Astrocyte (in vitro differentiated cells and primary cell): ENCODE data around the gene SPSB3. TPM values are rescaled to one million over a fixed set of nuclear protein-coding genes. Genes with fewer than 3 reads are reported as not detected.

ENCODE experiments used
- DNase-seq: peaks from one replicate; pipeline ENCODE4 v3.0.0-alpha.2; 2010; ENCODE audit warnings: low read depth
- FAIRE-seq: peaks from 2 replicates; lab custom pipeline; 2011; peaks lifted over from hg19 to GRCh38; lab: Jason Lieb, UNC
- H2AFZ ChIP-seq: 2 replicates; pipeline ENCODE4 v1.6.0; 2012; ENCODE audit warnings: low read depth, low read length, inconsistent platforms
- H3K27ac ChIP-seq: 2 replicates; pipeline ENCODE4 v1.5.1; 2011; ENCODE audit warnings: low read depth, low read length, inconsistent platforms
- H3K27me3 ChIP-seq: 2 replicates; pipeline ENCODE4 v1.6.0; 2011; ENCODE audit warnings: low read length, inconsistent platforms; ENCODE audit not compliant: insufficient read depth
- H3K36me3 ChIP-seq: 2 replicates; pipeline ENCODE4 v1.5.1; 2011; ENCODE audit warnings: low read length, inconsistent platforms; ENCODE audit not compliant: insufficient read depth
- H3K4me1 ChIP-seq: 2 replicates; pipeline ENCODE4 v1.5.1; 2011; ENCODE audit warnings: low read length, inconsistent platforms; ENCODE audit not compliant: insufficient read depth
- H3K4me2 ChIP-seq: 2 replicates; pipeline ENCODE4 v1.6.0; 2012; ENCODE audit warnings: low read length, inconsistent platforms
- H3K4me3 ChIP-seq: 2 replicates; pipeline ENCODE4 v1.5.1; 2011; ENCODE audit warnings: low read depth, mild to moderate bottlenecking, low read length, inconsistent platforms; ENCODE audit not compliant: insufficient read depth
- H3K79me2 ChIP-seq: 2 replicates; pipeline ENCODE4 v1.6.0; 2012; ENCODE audit warnings: mild to moderate bottlenecking, low read length, inconsistent platforms; ENCODE audit not compliant: insufficient read depth
- H3K9ac ChIP-seq: 2 replicates; pipeline ENCODE4 v1.6.0; 2012; ENCODE audit warnings: mild to moderate bottlenecking, low read length, inconsistent platforms
- H3K9me3 ChIP-seq: 2 replicates; pipeline ENCODE4 v1.5.1; 2012; ENCODE audit warnings: low read depth, mild to moderate bottlenecking, low read length, inconsistent platforms; ENCODE audit not compliant: insufficient read depth
- H4K20me1 ChIP-seq: 2 replicates; pipeline ENCODE4 v1.6.0; 2012; ENCODE audit warnings: low read length, inconsistent platforms; ENCODE audit not compliant: insufficient read depth
- H3K27ac Mint-ChIP-seq: one replicate; pipeline ENCODE4 v1.8.0; 2021; ENCODE audit warnings: mild to moderate bottlenecking, mixed read lengths; ENCODE audit not compliant: unreplicated experiment
- H3K27me3 Mint-ChIP-seq: one replicate; pipeline ENCODE4 v1.8.0; 2021; ENCODE audit warnings: low read depth, mixed read lengths; ENCODE audit not compliant: unreplicated experiment
- H3K36me3 Mint-ChIP-seq: one replicate; pipeline ENCODE4 v1.8.0; 2021; ENCODE audit warnings: low read depth, mixed read lengths; ENCODE audit not compliant: unreplicated experiment
- H3K4me1 Mint-ChIP-seq: one replicate; pipeline ENCODE4 v1.8.0; 2021; ENCODE audit warnings: low read depth, mixed read lengths; ENCODE audit not compliant: unreplicated experiment
- H3K4me3 Mint-ChIP-seq: one replicate; pipeline ENCODE4 v1.8.0; 2021; ENCODE audit warnings: mild to moderate bottlenecking, moderate library complexity, mixed read lengths; ENCODE audit not compliant: unreplicated experiment
- H3K9me3 Mint-ChIP-seq: one replicate; pipeline ENCODE4 v1.8.0; 2021; ENCODE audit warnings: mild to moderate bottlenecking, mixed read lengths; ENCODE audit not compliant: unreplicated experiment
- EZH2 ChIP-seq: IDR thresholded peaks from 2 replicates; pipeline ENCODE4 v1.6.1; 2012; ENCODE audit warnings: mild to moderate bottlenecking, low read length, inconsistent platforms; ENCODE audit not compliant: insufficient read depth
- total RNA-seq: library from RNA; stranded (reverse); gene quantifications from 2 replicates; pipeline ENCODE4 v1.2.1, GENCODE V29; 2021
- TF ChIP-seq, protein P1 (sequence below): IDR thresholded peaks from 2 replicates; pipeline ENCODE4 v1.5.1; 2011; ENCODE audit warnings: low read depth, mild to moderate bottlenecking, inconsistent platforms, low read length, moderate library complexity; ENCODE audit not compliant: insufficient read depth

The SPSB3 gene
- total RNA-seq, 1 donor from 2014 or later: 23.3 TPM

- TF ChIP-seq EZH2: no peak
- TF ChIP-seq, protein P1, sequence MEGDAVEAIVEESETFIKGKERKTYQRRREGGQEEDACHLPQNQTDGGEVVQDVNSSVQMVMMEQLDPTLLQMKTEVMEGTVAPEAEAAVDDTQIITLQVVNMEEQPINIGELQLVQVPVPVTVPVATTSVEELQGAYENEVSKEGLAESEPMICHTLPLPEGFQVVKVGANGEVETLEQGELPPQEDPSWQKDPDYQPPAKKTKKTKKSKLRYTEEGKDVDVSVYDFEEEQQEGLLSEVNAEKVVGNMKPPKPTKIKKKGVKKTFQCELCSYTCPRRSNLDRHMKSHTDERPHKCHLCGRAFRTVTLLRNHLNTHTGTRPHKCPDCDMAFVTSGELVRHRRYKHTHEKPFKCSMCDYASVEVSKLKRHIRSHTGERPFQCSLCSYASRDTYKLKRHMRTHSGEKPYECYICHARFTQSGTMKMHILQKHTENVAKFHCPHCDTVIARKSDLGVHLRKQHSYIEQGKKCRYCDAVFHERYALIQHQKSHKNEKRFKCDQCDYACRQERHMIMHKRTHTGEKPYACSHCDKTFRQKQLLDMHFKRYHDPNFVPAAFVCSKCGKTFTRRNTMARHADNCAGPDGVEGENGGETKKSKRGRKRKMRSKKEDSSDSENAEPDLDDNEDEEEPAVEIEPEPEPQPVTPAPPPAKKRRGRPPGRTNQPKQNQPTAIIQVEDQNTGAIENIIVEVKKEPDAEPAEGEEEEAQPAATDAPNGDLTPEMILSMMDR: no peak
- Histone ChIP-seq H3K27ac (no peak overlapping the region), H3K27me3 (no peaks in the 10 kb centered on the region), H3K36me3 (peaks cover 6% of the 10 kb centered on the region), H3K4me3 (no peak overlapping the region), H3K9ac (no peak overlapping the region), H3K4me2 (no peak overlapping the region), H3K4me1 (no peaks in the 10 kb centered on the region), H2AFZ (no peak overlapping the region), H4K20me1 (peaks cover 21% of the 10 kb centered on the region), H3K79me2 (no peaks in the 10 kb centered on the region), H3K9me3 (no peaks in the 10 kb centered on the region)
- Mint-ChIP-seq H3K4me1 (peaks cover 10% of the 10 kb centered on the region), H3K27me3 (no peaks in the 10 kb centered on the region), H3K4me3 (no peak overlapping the region), H3K9me3 (no peaks in the 10 kb centered on the region), H3K27ac (no peak overlapping the region), H3K36me3 (peaks cover 13% of the 10 kb centered on the region)
- DNase-seq (no peak), FAIRE-seq (no peak)
Observed at GRCh38 chr16:1757714-1758461, 24.5 kb downstream of the SPSB3 start.

DNA sequence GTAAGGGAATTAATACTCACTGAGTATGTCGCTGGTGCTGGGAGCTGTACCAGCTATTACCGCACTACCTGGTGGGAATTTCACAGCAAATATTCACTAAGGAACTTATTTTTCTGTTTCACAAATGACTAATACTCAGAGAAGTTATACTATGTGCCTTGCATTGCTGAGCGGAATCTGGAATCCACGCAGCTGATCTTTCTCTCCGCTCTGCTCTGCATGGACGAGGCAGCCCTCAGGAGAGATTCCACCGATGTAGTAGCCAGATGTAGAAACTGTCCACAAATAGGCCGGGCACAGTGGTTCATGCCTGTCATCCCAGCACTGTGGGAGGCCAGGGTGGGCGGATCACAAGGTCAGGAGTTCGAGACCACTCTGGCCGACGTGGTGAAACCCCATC lies 28.2 kb downstream of the SPSB3 start:
- TF ChIP-seq, protein P1: no peak
- TF ChIP-seq EZH2: no peak
- DNase-seq (peak; percentile 25), FAIRE-seq (no peak)
- Histone ChIP-seq H3K27me3 (no peaks in the 10 kb centered on the region), H3K4me2 (no peak overlapping the region), H3K36me3 (peaks cover 13% of the 10 kb centered on the region), H3K4me3 (no peak overlapping the region), H3K9ac (no peak overlapping the region), H3K79me2 (peaks cover 4% of the 10 kb centered on the region), H3K9me3 (no peaks in the 10 kb centered on the region), H2AFZ (no peak overlapping the region), H3K27ac (no peak overlapping the region), H4K20me1 (peaks cover 39% of the 10 kb centered on the region), H3K4me1 (peaks cover 4% of the 10 kb centered on the region)
- Mint-ChIP-seq H3K27ac (no peak overlapping the region), H3K36me3 (peaks cover 19% of the 10 kb centered on the region), H3K9me3 (no peaks in the 10 kb centered on the region), H3K27me3 (no peaks in the 10 kb centered on the region), H3K4me1 (peaks cover 10% of the 10 kb centered on the region), H3K4me3 (no peak overlapping the region)

GRCh38 chr16:1752853-1753252 lies 29.5 kb downstream of the SPSB3 start:
- Mint-ChIP-seq H3K27me3 (no peaks in the 10 kb centered on the region), H3K4me3 (no peak overlapping the region), H3K9me3 (no peaks in the 10 kb centered on the region), H3K4me1 (peaks cover 10% of the 10 kb centered on the region), H3K36me3 (peaks cover 17% of the 10 kb centered on the region), H3K27ac (no peak overlapping the region)
- no peaks in the 10 kb centered on the region for H3K27me3 ChIP-seq
- H3K9ac ChIP-seq: no peak overlapping the region
- H3K4me1 ChIP-seq: peaks cover 4% of the 10 kb centered on the region
- no peak overlapping the region for H2AFZ ChIP-seq
- H3K79me2 ChIP-seq: peaks cover 4% of the 10 kb centered on the region
- H3K36me3 ChIP-seq: peaks cover 20% of the 10 kb centered on the region
- no peak for FAIRE-seq
- H3K4me2 ChIP-seq: no peak overlapping the region
- no peak overlapping the region for H3K4me3 ChIP-seq
- H3K9me3 ChIP-seq: no peaks in the 10 kb centered on the region
- H3K27ac ChIP-seq: no peak overlapping the region
- H4K20me1 ChIP-seq: peaks cover 46% of the 10 kb centered on the region
- DNase-seq: no peak
- TF ChIP-seq EZH2: no peak
- TF ChIP-seq, protein P1: no peak
